ENCODE measurements around the gene LEF1. TPM values are rescaled to one million over a fixed set of nuclear protein-coding genes. Genes with fewer than 3 reads are reported as not detected.
"Not testable (repeated sequence)": the region's sequence is repeated elsewhere in the genome, so short reads cannot be mapped to it uniquely, and the experiment has no call there.

The LEF1 gene
- total RNA-seq, 4 donors from 2014 or later, result 1.5 to 2.6 (median 2.4) TPM; not detected in 1

- Histone ChIP-seq H3K27me3 (no peaks in the 10 kb centered on the region), H3K4me3 (no peak overlapping the region), H3K36me3 (peaks cover 0 to 94% of the 10 kb centered on the region in 2 donors)
Observed at GRCh38 chr4:108018040-108018883, 150.5 kb downstream of the LEF1 start.

GRCh38 chr4:108013955-108014354 is 154.8 kb downstream of the LEF1 start:
- H3K27ac ChIP-seq, result no peak overlapping the region
- no peaks in the 10 kb centered on the region for H3K27me3 ChIP-seq
- TF ChIP-seq POLR2A (IDR thresholded peaks at IDR 0.05) (no peak), POLR2AphosphoS5 (IDR thresholded peaks at IDR 0.05) (no peak), CTCF (IDR thresholded peaks at IDR 0.05) (no peak), EP300 (IDR thresholded peaks at IDR 0.05) (no peak)
- H3K9me3 ChIP-seq, result no peaks in the 10 kb centered on the region
- no peak for ATAC-seq
- WGBS, 2 donors (ENCODE audit: low coverage in 1 of 2), result 92 to 96% methylated on average over 2 to 4 of the region's 5 CpGs
- no peak overlapping the region for H3K4me3 ChIP-seq
- peaks cover 0 to 7% (median 0%) of the 10 kb centered on the region in 3 donors for H3K4me1 ChIP-seq
- peaks cover 0 to 79% of the 10 kb centered on the region in 2 donors for H3K36me3 ChIP-seq

More at GRCh38 chr4:108018040-108018883, 150.5 kb downstream of the LEF1 start:
- no peak overlapping the region for H3K27ac ChIP-seq
- TF ChIP-seq CTCF (IDR thresholded peaks at IDR 0.05) (peak; percentile 74 to 90 (median 84)), POLR2AphosphoS5 (IDR thresholded peaks at IDR 0.05) (no peak), POLR2A (IDR thresholded peaks at IDR 0.05) (no peak), EP300 (IDR thresholded peaks at IDR 0.05) (no peak)
- peak; percentile 73 for ATAC-seq
- no peaks in the 10 kb centered on the region for H3K9me3 ChIP-seq
- 36 to 45% methylated on average over 7 to 8 of the region's 8 CpGs for WGBS, 2 donors (ENCODE audit: low coverage in 1 of 2)
- no peaks in the 10 kb centered on the region for H3K4me1 ChIP-seq

- H3K4me3 ChIP-seq, result no peak overlapping the region
- H3K36me3 ChIP-seq, result peaks cover 0 to 77% of the 10 kb centered on the region in 2 donors
- TF ChIP-seq POLR2AphosphoS5 (IDR thresholded peaks at IDR 0.05) (no peak), CTCF (IDR thresholded peaks at IDR 0.05) (no peak), EP300 (IDR thresholded peaks at IDR 0.05) (no peak), POLR2A (IDR thresholded peaks at IDR 0.05) (no peak)
- no peak for ATAC-seq
- H3K27me3 ChIP-seq, result no peaks in the 10 kb centered on the region
- no peaks in the 10 kb centered on the region for H3K9me3 ChIP-seq
- peaks cover 0 to 13% (median 0%) of the 10 kb centered on the region in 3 donors for H3K4me1 ChIP-seq
- H3K27ac ChIP-seq, result no peak overlapping the region
Observed at GRCh38 chr4:108013327-108013726, 155.4 kb downstream of the LEF1 start.

GRCh38 chr4:108012382-108012781 is 156.3 kb downstream of the LEF1 start:
- not testable (repeated sequence) for H3K9me3 ChIP-seq, H3K27ac ChIP-seq, ATAC-seq, H3K27me3 ChIP-seq, H3K4me3 ChIP-seq
- peaks cover 0 to 68% of the 10 kb centered on the region in 2 donors for H3K36me3 ChIP-seq
- peaks cover 0 to 16% (median 0%) of the 10 kb centered on the region in 3 donors for H3K4me1 ChIP-seq
- WGBS, 2 donors (ENCODE audit: low coverage in 1 of 2), result 93 to 96% methylated on average over 5 of the region's 5 CpGs

GRCh38 chr4:108010167-108010566 is 158.6 kb downstream of the LEF1 start:
- no peaks in the 10 kb centered on the region for H3K27me3 ChIP-seq
- WGBS, 2 donors (ENCODE audit: low coverage in 1 of 2), result 78 to 86% methylated on average over 2 of the region's 2 CpGs
- no peak overlapping the region for H3K27ac ChIP-seq
- no peak for TF ChIP-seq POLR2AphosphoS5 (IDR thresholded peaks at IDR 0.05)
- no peak for TF ChIP-seq CTCF (IDR thresholded peaks at IDR 0.05)
- TF ChIP-seq EP300 (IDR thresholded peaks at IDR 0.05), result no peak
- no peak for TF ChIP-seq POLR2A (IDR thresholded peaks at IDR 0.05)
- H3K4me1 ChIP-seq, result peaks cover 0 to 27% (median 0%) of the 10 kb centered on the region in 3 donors
- ATAC-seq, result no peak
- H3K36me3 ChIP-seq, result peaks cover 0 to 45% of the 10 kb centered on the region in 2 donors
- no peak overlapping the region for H3K4me3 ChIP-seq
- H3K9me3 ChIP-seq, result no peaks in the 10 kb centered on the region
